HL-60 (cell line): ENCODE results near the gene MMP2.

ENCODE experiments used
- CTCF ChIP-seq: IDR thresholded peaks from one replicate; pipeline ENCODE4 v1.5.1; 2011; ENCODE audit warnings: low read length, control low read depth, inconsistent platforms; ENCODE audit not compliant: insufficient read depth
- GABPA ChIP-seq: IDR thresholded peaks from 2 replicates; pipeline ENCODE4 v1.6.1; 2012; ENCODE audit warnings: low read depth
- POLR2AphosphoS5 ChIP-seq: IDR thresholded peaks from 2 replicates; pipeline ENCODE4 v1.6.1; 2012; ENCODE audit warnings: low read depth

- no peak for TF ChIP-seq CTCF
- TF ChIP-seq POLR2AphosphoS5 = no peak
- no peak for TF ChIP-seq GABPA
Observed at GRCh38 chr16:55502801-55503366, 23.9 kb downstream of the MMP2 start.
